ENCODE data around the gene MTFR2. TPM values are rescaled to one million over a fixed set of nuclear protein-coding genes. Genes with fewer than 3 reads are reported as not detected.

MTFR2 gene
- total and polyA plus RNA-seq, 2 of the 13 experiments (the other 11 are each of a cell fraction or from before 2014, with no cell fraction given), result 6.7 to 10.7 TPM

- 0 out of 2 replicates have a peak, but pooled peaks have one; percentile 80 for TF ChIP-seq ZNF737 (CRISPR knock-in tag; IDR thresholded peaks at IDR 0.05; ENCODE audit: borderline replicate concordance)
- peak; percentile 75; the same call in 1 of the 2 replicates for TF ChIP-seq KMT2A (CRISPR knock-in tag; IDR thresholded peaks at IDR 0.05)
- TF ChIP-seq ZNF20 (CRISPR knock-in tag; IDR thresholded peaks at IDR 0.05), result no peak
- 0 out of 2 replicates have a peak, but pooled peaks have one; percentile 1 for TF ChIP-seq TBX3 (IDR thresholded peaks at IDR 0.05; ENCODE audit: borderline replicate concordance)
- peak; percentile 46 for TF ChIP-seq HDAC1 (CRISPR knock-in tag; IDR thresholded peaks at IDR 0.05)
- TF ChIP-seq SRF (IDR thresholded peaks at IDR 0.05; ENCODE audit: low read depth, low read length), result no peak
- TF ChIP-seq ZSCAN29 (CRISPR knock-in tag; conservative IDR thresholded peaks at IDR 0.05), result peak; percentile 54; the same call in 1 of the 2 replicates
- TF ChIP-seq ZNF18 (CRISPR knock-in tag; IDR thresholded peaks at IDR 0.05; ENCODE audit: insufficient replicate concordance), result peak; percentile 61
- TF ChIP-seq ZNF564 (CRISPR knock-in tag; IDR thresholded peaks at IDR 0.05), result no peak
- TF ChIP-seq SMARCC2 (IDR thresholded peaks at IDR 0.05), result no peak
- 0 out of 2 replicates have a peak, but pooled peaks have one; percentile 51 for TF ChIP-seq ZBTB20 (CRISPR knock-in tag; IDR thresholded peaks at IDR 0.05; ENCODE audit: borderline replicate concordance, low read depth)
- peak; percentile 94; the same call in 1 of the 2 replicates for TF ChIP-seq THAP9 (CRISPR knock-in tag; IDR thresholded peaks at IDR 0.05; ENCODE audit: borderline replicate concordance)
- no peak; the same call in 1 of the 2 replicates for TF ChIP-seq ZNF12 (CRISPR knock-in tag; IDR thresholded peaks at IDR 0.05)
- peak; percentile 96 for TF ChIP-seq TAF1 (CRISPR knock-in tag; IDR thresholded peaks at IDR 0.05)
- TF ChIP-seq PCBP1 (IDR thresholded peaks at IDR 0.05; ENCODE audit: borderline replicate concordance, low read depth, low read length), result 0 out of 2 replicates have a peak, but pooled peaks have one; percentile 33
- TF ChIP-seq KAT2B (IDR thresholded peaks at IDR 0.05; ENCODE audit: borderline replicate concordance, low read depth, low read length), result no peak
- TF ChIP-seq CCDC6 (CRISPR knock-in tag; IDR thresholded peaks at IDR 0.05), result peak; percentile 90
- TF ChIP-seq SAP130 (CRISPR knock-in tag; IDR thresholded peaks at IDR 0.05; ENCODE audit: low read depth), result peak; percentile 89
- peak; percentile 90 for TF ChIP-seq ZNF687 (CRISPR knock-in tag; IDR thresholded peaks at IDR 0.05)
- TF ChIP-seq ZNF354B (CRISPR knock-in tag; IDR thresholded peaks at IDR 0.05), result peak; percentile 43
- no peak for TF ChIP-seq MBNL3 (CRISPR knock-in tag; conservative IDR thresholded peaks at IDR 0.05)
These were observed 39.7 kb upstream of the MTFR2 start, which contains the start of gene BCLAF1 (continued) for GRCh38 chr6:136289579-136290409.

Measured in HepG2 (cell line).